GM12865 (cell line): ENCODE results near the gene SORT1.

Experiments used
- DNase-seq: peaks from one replicate; pipeline ENCODE4 v3.0.0; 2010; ENCODE audit warnings: low read depth
- H3K4me3 ChIP-seq: 2 replicates; pipeline ENCODE4 v1.5.1; 2011; ENCODE audit warnings: mild to moderate bottlenecking, low read depth, low read length, control low read depth
- TF ChIP-seq, protein P1 (sequence below): IDR thresholded peaks from 2 replicates; pipeline ENCODE4 v1.5.1; 2011; ENCODE audit warnings: low read length, control low read depth, low read depth, inconsistent platforms; ENCODE audit not compliant: insufficient read depth; ENCODE audit errors: missing control alignments

Gene SORT1

GRCh38 chr1:109412551-109412950 is 14.8 kb upstream of the SORT1 start:
- H3K4me3 ChIP-seq: no peak overlapping the region
- TF ChIP-seq, protein P1, sequence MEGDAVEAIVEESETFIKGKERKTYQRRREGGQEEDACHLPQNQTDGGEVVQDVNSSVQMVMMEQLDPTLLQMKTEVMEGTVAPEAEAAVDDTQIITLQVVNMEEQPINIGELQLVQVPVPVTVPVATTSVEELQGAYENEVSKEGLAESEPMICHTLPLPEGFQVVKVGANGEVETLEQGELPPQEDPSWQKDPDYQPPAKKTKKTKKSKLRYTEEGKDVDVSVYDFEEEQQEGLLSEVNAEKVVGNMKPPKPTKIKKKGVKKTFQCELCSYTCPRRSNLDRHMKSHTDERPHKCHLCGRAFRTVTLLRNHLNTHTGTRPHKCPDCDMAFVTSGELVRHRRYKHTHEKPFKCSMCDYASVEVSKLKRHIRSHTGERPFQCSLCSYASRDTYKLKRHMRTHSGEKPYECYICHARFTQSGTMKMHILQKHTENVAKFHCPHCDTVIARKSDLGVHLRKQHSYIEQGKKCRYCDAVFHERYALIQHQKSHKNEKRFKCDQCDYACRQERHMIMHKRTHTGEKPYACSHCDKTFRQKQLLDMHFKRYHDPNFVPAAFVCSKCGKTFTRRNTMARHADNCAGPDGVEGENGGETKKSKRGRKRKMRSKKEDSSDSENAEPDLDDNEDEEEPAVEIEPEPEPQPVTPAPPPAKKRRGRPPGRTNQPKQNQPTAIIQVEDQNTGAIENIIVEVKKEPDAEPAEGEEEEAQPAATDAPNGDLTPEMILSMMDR: no peak
- no peak for DNase-seq

DNA sequence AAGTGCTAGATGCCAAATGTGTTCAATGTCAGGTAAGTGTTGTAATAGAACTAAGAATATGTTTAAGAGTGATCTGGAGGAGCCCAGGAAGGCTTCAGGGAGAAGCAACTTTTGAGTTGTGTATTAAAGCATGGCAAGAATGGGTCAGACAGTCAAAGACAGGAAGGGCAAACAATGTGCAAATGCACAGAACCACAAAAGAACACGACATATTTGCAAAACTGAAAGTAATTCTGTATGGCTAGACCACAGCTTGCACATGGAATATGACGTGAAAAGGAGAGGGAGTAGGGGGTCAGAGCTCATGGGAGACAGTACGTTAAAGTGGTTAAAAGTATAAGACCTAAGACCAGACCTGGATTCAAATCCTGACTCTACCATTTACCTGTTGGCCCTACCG is 7.1 kb upstream of the SORT1 start:
- peak; percentile 27 for DNase-seq
- TF ChIP-seq, protein P1: no peak
- H3K4me3 ChIP-seq: no peak overlapping the region

GRCh38 chr1:109402025-109402424 is 4.3 kb upstream of the SORT1 start:
- TF ChIP-seq, protein P1: no peak
- H3K4me3 ChIP-seq: no peak overlapping the region
- no peak for DNase-seq

GRCh38 chr1:109400035-109400655 is 2.4 kb upstream of the SORT1 start:
- H3K4me3 ChIP-seq: no peak overlapping the region
- DNase-seq: no peak
- TF ChIP-seq, protein P1: no peak

GRCh38 chr1:109399326-109399957 is 1.7 kb upstream of the SORT1 start:
- H3K4me3 ChIP-seq: no peak overlapping the region
- TF ChIP-seq, protein P1: peak; percentile 36
- DNase-seq: peak; percentile 68

- TF ChIP-seq, protein P1: no peak
- H3K4me3 ChIP-seq: peak overlapping the region; percentile 46
- DNase-seq: no peak
Observed at GRCh38 chr1:109398343-109399225, 866 bp upstream of the SORT1 start.
